ENCODE measurements around the gene ANGPT4.

Gene ANGPT4

GRCh38 chr20:848193-848592 is 67.9 kb downstream of the ANGPT4 start:
- no peak for DNase-seq
- H3K4me3 ChIP-seq (ENCODE audit: low read depth, low read length) = no peak overlapping the region
- H3K27me3 ChIP-seq (ENCODE audit: insufficient read depth, low read depth, severe bottlenecking) = no peaks in the 10 kb centered on the region
- H3K36me3 ChIP-seq = peaks cover 12% of the 10 kb centered on the region
- H3K9me3 ChIP-seq (ENCODE audit: severe bottlenecking) = peaks cover 3% of the 10 kb centered on the region
- no peak for TF ChIP-seq CTCF (IDR thresholded peaks at IDR 0.05; ENCODE audit: low read depth, low read length)
- no peak overlapping the region; the same call in 1 of the 2 replicates for H3K27ac ChIP-seq

GRCh38 chr20:846894-847278 is 69.2 kb downstream of the ANGPT4 start:
- Histone ChIP-seq H3K4me3 (ENCODE audit: low read depth, low read length) (no peak overlapping the region), H3K27me3 (ENCODE audit: insufficient read depth, low read depth, severe bottlenecking) (no peaks in the 10 kb centered on the region), H3K27ac (no peak overlapping the region), H3K9me3 (ENCODE audit: severe bottlenecking) (peaks cover 3% of the 10 kb centered on the region), H3K36me3 (peaks cover 12% of the 10 kb centered on the region)
- DNase-seq = no peak
- TF ChIP-seq CTCF (IDR thresholded peaks at IDR 0.05; ENCODE audit: low read depth, low read length) = 0 out of 2 replicates have a peak, but pooled peaks have one; percentile 2

GRCh38 chr20:845941-846893 is 69.9 kb downstream of the ANGPT4 start:
- Histone ChIP-seq H3K9me3 (ENCODE audit: severe bottlenecking) (peaks cover 3% of the 10 kb centered on the region), H3K4me3 (ENCODE audit: low read depth, low read length) (peak overlapping the region; percentile 11), H3K36me3 (peaks cover 12% of the 10 kb centered on the region), H3K27ac (no peak overlapping the region; the same call in 1 of the 2 replicates), H3K27me3 (ENCODE audit: insufficient read depth, low read depth, severe bottlenecking) (no peaks in the 10 kb centered on the region)
- no peak for DNase-seq
- TF ChIP-seq CTCF (IDR thresholded peaks at IDR 0.05; ENCODE audit: low read depth, low read length) = no peak

- Histone ChIP-seq H3K9me3 (ENCODE audit: severe bottlenecking) (peaks cover 2% of the 10 kb centered on the region), H3K4me3 (ENCODE audit: low read depth, low read length) (peak overlapping the region; percentile 50), H3K27me3 (ENCODE audit: insufficient read depth, low read depth, severe bottlenecking) (no peaks in the 10 kb centered on the region), H3K36me3 (peaks cover 12% of the 10 kb centered on the region), H3K27ac (peak overlapping the region; percentile 99)
- DNase-seq = no peak
- no peak for TF ChIP-seq CTCF (IDR thresholded peaks at IDR 0.05; ENCODE audit: low read depth, low read length)
Measured at GRCh38 chr20:845226-845868, 70.8 kb downstream of the ANGPT4 start.

DNA sequence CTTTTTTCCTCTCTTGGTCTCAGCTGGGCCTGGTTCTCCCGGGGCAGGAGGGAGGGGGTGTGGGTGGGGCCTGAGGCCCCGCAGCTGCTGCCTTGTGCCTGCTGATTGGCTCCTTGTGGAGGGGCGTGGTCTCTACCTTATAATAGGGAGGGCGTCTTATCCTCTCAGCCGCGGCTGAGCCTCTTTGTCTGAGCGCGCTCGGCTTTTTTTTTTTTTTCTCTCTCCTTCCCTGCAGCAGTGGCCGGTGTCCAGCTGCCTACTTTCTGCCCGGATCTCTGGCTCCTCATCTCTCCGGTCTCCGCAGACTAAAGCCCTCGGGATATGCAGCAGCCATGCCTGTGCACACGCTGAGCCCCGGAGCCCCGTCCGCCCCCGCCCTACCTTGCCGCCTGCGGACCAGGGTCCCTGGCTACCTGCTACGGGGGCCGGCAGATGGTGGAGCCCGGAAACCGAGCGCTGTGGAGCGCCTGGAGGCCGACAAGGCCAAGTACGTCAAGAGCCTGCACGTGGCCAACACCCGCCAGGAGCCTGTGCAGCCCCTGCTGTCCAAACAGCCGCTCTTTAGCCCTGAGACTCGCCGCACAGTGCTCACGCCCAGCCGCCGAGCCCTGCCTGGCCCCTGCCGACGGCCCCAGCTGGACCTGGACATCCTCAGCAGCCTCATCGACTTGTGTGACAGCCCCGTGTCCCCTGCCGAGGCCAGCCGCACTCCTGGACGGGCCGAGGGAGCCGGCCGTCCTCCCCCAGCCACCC is 71.5 kb downstream of the ANGPT4 start:
- DNase-seq = peak; percentile 97
- no peaks in the 10 kb centered on the region for H3K27me3 ChIP-seq (ENCODE audit: insufficient read depth, low read depth, severe bottlenecking)
- peak overlapping the region; percentile 99 for H3K27ac ChIP-seq

More for the DNA sequence above, 71.5 kb downstream of the ANGPT4 start:
- Histone ChIP-seq H3K4me3 (ENCODE audit: low read depth, low read length) (peak overlapping the region; percentile 50), H3K9me3 (ENCODE audit: severe bottlenecking) (no peaks in the 10 kb centered on the region), H3K36me3 (peaks cover 12% of the 10 kb centered on the region)
- peak; percentile 1; the same call in 1 of the 2 replicates for TF ChIP-seq CTCF (IDR thresholded peaks at IDR 0.05; ENCODE audit: low read depth, low read length)

Data from WERI-Rb-1 (cell line).